ENCODE data around the gene TBC1D2. TPM values are rescaled to one million over a fixed set of nuclear protein-coding genes. Genes with fewer than 3 reads are reported as not detected.

The TBC1D2 gene
- total and polyA plus RNA-seq, 2 of the 13 experiments (the other 11 are each of a cell fraction or from before 2014, with no cell fraction given) = 2.0 to 2.8 TPM

DNA sequence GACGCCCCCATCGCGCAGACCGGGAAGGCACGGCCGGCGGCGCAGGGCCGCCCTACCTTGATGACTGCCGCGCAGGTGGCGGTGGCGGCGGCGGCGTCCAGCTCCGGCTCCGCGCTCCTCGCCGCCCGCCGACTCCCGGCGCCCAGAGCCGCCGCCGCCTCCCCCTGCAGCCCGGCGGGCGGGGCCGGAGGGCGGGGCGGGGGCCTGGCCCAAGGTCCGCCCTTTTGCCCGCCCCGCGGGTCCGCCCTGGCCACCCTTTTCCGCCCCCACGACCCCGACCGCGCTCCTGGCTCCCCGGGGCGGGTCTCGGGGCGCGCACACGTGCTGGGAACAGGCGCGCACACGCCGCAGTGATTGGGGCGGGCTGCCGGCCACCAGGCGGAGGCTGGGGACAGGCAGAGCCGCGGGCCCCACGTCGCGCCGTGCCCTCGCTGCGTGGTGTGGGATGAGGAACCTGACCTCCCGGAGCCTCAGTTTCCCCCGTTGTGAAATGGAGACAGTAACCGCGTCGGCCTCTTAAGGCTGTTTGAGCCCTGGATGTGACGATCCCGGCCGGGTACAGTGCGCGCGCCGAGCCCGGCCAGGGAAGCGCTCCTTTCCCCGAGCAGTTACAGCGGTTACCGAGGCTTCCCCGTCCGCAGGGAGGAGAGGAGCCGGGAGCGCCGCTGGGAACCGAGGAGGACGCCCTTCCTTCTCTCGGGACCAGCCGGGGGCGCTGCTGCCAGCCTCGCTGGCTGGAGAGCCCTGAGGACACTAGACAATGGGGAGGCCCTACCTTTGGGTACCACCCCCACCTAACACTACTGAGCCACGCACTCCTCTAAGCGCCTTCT lies 62.7 kb downstream of the TBC1D2 start, which contains the start of gene CORO2A (continued):
- TF ChIP-seq ZNF577 (CRISPR knock-in tag; IDR thresholded peaks at IDR 0.05; ENCODE audit: borderline replicate concordance, low read depth) (no peak), ZNF780A (CRISPR knock-in tag; IDR thresholded peaks at IDR 0.05) (no peak), SOX6 (IDR thresholded peaks at IDR 0.05) (no peak), SOX6 (CRISPR knock-in tag; IDR thresholded peaks at IDR 0.05) (peak; percentile 78), SMAD1 (CRISPR knock-in tag; IDR thresholded peaks at IDR 0.05; ENCODE audit: borderline replicate concordance, low read depth) (peak; percentile 61; the same call in 1 of the 2 replicates), SRSF1 (optimal IDR thresholded peaks at IDR 0.05; ENCODE audit: low read depth, low read length) (peak; percentile 51), FOXK2 (IDR thresholded peaks at IDR 0.05) (no peak), DR1 (CRISPR knock-in tag; IDR thresholded peaks at IDR 0.05) (peak; percentile 45; the same call in 1 of the 2 replicates), ZBTB7A (CRISPR knock-in tag; IDR thresholded peaks at IDR 0.05) (peak; percentile 33; the same call in 1 of the 2 replicates), ARID5B (CRISPR knock-in tag; IDR thresholded peaks at IDR 0.05) (no peak), THAP11 (CRISPR knock-in tag; IDR thresholded peaks at IDR 0.05) (peak; percentile 44; the same call in 1 of the 2 replicates), KMT2B (CRISPR knock-in tag; IDR thresholded peaks at IDR 0.05) (peak; percentile 76), ZNF777 (CRISPR knock-in tag; IDR thresholded peaks at IDR 0.05) (peak; percentile 81), TBX3 (IDR thresholded peaks at IDR 0.05; ENCODE audit: borderline replicate concordance) (no peak), MYNN (CRISPR knock-in tag; IDR thresholded peaks at IDR 0.05; ENCODE audit: low read depth) (no peak), ZNF567 (CRISPR knock-in tag; IDR thresholded peaks at IDR 0.05; ENCODE audit: borderline replicate concordance) (peak; percentile 79; the same call in 1 of the 2 replicates), ATF7-NPFF (CRISPR knock-in tag; IDR thresholded peaks at IDR 0.05; ENCODE audit: low read depth) (peak; percentile 45; the same call in 1 of the 2 replicates)
- TF ChIP-seq, protein P1, sequence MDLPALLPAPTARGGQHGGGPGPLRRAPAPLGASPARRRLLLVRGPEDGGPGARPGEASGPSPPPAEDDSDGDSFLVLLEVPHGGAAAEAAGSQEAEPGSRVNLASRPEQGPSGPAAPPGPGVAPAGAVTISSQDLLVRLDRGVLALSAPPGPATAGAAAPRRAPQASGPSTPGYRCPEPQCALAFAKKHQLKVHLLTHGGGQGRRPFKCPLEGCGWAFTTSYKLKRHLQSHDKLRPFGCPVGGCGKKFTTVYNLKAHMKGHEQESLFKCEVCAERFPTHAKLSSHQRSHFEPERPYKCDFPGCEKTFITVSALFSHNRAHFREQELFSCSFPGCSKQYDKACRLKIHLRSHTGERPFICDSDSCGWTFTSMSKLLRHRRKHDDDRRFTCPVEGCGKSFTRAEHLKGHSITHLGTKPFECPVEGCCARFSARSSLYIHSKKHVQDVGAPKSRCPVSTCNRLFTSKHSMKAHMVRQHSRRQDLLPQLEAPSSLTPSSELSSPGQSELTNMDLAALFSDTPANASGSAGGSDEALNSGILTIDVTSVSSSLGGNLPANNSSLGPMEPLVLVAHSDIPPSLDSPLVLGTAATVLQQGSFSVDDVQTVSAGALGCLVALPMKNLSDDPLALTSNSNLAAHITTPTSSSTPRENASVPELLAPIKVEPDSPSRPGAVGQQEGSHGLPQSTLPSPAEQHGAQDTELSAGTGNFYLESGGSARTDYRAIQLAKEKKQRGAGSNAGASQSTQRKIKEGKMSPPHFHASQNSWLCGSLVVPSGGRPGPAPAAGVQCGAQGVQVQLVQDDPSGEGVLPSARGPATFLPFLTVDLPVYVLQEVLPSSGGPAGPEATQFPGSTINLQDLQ (CRISPR knock-in tag; IDR thresholded peaks at IDR 0.05) = peak; percentile 63; the same call in 1 of the 2 replicates
- TF ChIP-seq, protein P2, sequence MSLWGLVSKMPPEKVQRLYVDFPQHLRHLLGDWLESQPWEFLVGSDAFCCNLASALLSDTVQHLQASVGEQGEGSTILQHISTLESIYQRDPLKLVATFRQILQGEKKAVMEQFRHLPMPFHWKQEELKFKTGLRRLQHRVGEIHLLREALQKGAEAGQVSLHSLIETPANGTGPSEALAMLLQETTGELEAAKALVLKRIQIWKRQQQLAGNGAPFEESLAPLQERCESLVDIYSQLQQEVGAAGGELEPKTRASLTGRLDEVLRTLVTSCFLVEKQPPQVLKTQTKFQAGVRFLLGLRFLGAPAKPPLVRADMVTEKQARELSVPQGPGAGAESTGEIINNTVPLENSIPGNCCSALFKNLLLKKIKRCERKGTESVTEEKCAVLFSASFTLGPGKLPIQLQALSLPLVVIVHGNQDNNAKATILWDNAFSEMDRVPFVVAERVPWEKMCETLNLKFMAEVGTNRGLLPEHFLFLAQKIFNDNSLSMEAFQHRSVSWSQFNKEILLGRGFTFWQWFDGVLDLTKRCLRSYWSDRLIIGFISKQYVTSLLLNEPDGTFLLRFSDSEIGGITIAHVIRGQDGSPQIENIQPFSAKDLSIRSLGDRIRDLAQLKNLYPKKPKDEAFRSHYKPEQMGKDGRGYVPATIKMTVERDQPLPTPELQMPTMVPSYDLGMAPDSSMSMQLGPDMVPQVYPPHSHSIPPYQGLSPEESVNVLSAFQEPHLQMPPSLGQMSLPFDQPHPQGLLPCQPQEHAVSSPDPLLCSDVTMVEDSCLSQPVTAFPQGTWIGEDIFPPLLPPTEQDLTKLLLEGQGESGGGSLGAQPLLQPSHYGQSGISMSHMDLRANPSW (CRISPR knock-in tag; IDR thresholded peaks at IDR 0.05; ENCODE audit: borderline replicate concordance) = peak; percentile 85; the same call in 1 of the 2 replicates

Measured in HepG2 (cell line).